GM20000 (cell line): ENCODE results near the gene N4BP2.
A peak's percentile ranks its signal among the peaks of the same experiment; 100 is the strongest.

ENCODE experiments used
- DNase-seq: peaks from one replicate; pipeline ENCODE4 v3.0.0; 2012; ENCODE audit warnings: low spot score
- TF ChIP-seq, protein P1 (sequence below): IDR thresholded peaks from 2 replicates; pipeline ENCODE4 v1.5.1; 2012; ENCODE audit warnings: mild to moderate bottlenecking, control low read depth; ENCODE audit errors: extremely low read depth, missing control alignments

N4BP2 gene

DNA sequence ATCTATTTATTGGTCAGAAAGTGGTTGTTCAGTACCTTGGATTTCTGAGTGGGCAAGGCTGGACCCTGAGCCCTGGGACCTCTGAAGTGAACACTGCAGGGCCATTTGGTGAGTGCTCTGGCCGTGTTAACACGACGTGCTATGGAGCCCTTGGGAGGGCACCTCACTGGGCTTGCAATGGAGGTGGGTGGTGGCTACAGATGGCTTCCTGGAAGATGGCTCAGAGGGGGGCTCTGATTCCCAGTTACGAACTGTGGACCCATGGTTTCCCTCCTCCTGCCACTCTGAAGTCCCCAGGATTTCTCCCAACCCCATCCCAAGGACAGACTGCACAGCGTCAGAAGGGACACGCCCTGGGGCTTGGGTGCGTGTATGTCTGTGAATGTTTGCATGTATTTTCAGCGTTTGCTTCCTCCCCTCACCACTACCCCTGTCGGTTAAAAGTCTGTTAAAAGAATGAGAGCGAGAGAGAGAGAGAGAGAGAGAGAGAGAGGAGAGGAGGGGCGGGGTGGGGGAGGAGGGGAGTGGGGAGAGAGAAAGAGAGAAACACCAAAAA is 136.4 kb downstream of the N4BP2 start:
- TF ChIP-seq, protein P1, sequence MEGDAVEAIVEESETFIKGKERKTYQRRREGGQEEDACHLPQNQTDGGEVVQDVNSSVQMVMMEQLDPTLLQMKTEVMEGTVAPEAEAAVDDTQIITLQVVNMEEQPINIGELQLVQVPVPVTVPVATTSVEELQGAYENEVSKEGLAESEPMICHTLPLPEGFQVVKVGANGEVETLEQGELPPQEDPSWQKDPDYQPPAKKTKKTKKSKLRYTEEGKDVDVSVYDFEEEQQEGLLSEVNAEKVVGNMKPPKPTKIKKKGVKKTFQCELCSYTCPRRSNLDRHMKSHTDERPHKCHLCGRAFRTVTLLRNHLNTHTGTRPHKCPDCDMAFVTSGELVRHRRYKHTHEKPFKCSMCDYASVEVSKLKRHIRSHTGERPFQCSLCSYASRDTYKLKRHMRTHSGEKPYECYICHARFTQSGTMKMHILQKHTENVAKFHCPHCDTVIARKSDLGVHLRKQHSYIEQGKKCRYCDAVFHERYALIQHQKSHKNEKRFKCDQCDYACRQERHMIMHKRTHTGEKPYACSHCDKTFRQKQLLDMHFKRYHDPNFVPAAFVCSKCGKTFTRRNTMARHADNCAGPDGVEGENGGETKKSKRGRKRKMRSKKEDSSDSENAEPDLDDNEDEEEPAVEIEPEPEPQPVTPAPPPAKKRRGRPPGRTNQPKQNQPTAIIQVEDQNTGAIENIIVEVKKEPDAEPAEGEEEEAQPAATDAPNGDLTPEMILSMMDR, result no peak
- no peak for DNase-seq

DNA sequence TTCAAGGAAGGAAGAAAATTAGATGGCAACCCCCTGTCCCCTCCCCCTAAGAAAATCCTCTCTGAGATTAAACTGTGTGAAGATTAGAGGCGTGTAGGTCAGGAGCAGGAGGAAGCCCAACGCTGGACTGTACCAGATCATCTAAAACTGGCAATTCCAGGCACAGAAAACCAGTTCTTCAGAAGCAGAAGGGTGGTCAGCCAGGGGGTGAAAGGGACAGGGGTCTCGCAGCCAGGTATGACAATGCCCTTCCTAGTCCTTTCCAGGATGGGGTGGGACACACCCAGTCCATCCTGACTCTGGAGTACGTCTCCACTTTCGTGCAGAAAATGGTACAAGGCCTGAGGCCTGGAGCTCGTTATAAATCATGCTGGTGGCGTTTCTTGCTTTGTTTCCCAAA is 136.9 kb downstream of the N4BP2 start:
- DNase-seq, result no peak
- TF ChIP-seq, protein P1, result no peak

DNA sequence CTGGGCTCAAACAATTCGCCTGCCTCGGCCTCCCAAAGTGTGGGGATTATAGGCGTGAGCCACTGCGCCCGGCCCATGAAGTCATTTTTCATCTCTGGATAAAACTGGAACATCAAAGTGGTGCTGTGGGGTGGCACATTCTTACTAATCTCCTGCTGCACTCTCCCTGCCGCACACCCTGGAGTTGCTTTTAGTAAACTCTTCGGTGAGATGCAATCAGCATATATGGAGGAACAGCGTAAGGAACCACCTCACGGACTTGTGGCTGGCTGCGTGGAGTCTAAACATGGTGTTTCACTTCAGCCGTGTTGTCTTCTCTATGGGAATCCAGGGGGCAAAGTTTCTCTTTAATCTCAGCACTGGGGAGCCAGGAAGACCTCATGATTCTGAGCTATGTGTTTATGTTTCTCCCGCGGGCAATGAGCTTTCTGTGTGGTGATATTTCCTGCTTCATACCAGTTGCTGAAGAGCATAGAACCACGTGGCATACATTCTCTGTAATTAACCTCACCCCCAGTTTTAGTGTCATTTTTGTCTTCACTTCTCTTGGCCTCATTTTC is 138.0 kb downstream of the N4BP2 start:
- TF ChIP-seq, protein P1, result no peak
- DNase-seq, result no peak

DNA sequence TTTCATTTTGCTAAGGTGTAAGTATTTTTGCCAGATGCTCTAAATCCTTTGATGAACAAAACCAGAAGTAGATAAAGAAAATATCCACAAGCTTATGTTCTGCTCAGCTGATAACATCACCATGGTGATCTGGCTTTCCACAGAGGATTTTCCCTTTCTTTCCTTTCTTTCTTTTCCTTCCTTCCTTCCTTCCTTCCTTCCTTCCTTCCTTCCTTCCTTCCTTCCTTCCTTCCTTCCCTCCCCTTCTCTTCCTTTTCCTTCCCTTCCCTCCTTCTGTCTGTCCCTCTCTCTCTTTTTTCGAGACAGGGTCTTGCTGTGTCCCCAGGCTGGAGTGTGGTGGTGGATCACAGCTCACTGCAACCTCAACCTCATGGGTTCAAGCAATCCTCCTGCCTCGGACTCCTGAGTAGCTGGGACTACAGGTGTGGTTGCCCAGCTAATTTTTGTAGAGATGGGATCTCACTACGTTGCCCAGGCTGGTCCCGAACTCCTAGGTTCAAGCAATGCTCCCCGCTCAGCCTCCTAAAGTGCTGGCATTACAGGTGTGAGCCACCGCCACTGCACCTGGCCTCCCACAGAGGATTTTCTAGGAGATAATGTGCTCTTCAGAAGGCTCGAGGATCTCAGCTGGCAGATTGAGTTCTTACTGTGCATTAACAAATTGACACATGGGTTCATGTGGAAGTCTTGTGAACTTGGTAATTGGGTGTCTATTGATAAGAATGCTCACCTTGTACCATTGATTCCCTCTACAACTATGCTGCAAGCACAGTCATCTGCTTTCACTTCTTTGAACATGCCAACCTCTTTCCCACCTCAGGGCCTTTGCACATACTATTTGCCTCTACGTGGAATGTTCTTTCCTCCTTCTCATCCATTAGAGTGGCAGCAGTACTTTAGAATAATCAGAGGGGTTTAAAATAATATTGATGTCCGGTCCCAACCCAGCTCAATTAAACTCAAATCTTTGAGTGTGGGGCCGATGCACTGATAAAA is 138.8 kb downstream of the N4BP2 start:
- DNase-seq, result no peak
- TF ChIP-seq, protein P1, result no peak

DNA sequence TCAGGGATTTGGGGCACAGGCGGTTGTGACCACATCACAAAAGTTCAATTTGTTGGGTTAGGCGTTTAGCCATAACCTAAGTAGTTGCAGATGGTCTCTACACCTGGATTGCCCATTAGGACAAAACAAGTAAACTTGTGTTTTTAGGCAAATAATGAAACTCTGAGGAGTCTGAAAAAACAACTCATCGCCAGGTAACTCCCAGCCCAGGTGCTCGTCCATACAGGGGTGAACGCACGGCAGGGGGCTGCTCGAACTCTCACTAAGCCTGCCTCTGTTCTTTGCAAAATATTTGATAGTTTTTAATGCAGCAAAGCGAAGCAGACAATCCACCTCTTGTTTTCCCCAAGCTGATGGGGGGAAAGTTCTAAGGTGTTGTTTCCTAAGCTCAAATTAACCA is 139.6 kb downstream of the N4BP2 start:
- DNase-seq, result no peak
- TF ChIP-seq, protein P1, result no peak

DNA sequence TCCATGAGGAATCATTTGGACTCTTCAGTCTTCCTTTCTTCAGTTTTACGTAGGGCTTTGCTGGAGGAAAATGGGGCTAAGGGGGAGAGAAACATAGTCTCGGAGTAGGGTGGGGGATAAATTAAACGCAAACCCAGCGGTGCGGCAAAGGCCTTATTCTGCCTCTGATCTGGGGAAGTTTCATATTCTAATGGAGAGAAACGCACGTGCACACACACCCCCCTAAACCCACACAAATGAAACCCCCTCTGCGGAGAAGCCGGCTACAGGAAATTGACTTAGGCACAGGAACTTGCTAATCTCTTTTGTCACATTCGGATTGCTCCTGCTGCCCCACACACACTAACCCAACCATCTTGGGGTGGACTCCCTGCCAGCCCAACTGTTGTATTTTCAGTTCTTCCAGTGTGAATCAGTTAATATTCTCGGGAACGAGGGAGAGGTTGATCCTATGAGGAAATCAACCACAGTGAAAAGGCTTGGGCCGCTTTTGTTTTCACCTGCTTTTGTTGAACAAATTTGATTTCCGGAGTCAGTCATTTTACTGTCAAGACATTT is 140.2 kb downstream of the N4BP2 start, which contains the start of gene RHOH:
RHOH (plus strand) TSS at position 308 of the 558 bp plus-strand sequence. CDS start 46,356 bp downstream, outside the sequence.
- TF ChIP-seq, protein P1, result no peak
- peak; percentile 40 for DNase-seq
